Lower leg skin (tissue), 4 donors: ENCODE data around the gene SPOCK1. TPM values are rescaled to one million over a fixed set of nuclear protein-coding genes. Genes with fewer than 3 reads are reported as not detected.

Experiments used
- DNase-seq, 2 donors: peaks; one replicate each; pipeline ENCODE4 v3.0.0-alpha.2; 2019; ENCODE audit warnings: low spot score in 2 of 2
- H3K4me3 ChIP-seq: fragments of 200-600 bp; sonication (generic); 2 replicates; pipeline ENCODE4 v1.5.1; 2017; ENCODE audit warnings: mild to moderate bottlenecking, low read depth; ENCODE audit not compliant: poor library complexity, severe bottlenecking
- CTCF ChIP-seq, 3 donors: fragments of 450-650 bp; IDR thresholded peaks; one replicate each; pipeline ENCODE4 v1.5.1; 2016; ENCODE audit warnings: antibody characterized with exemption in 3 of 3, mild to moderate bottlenecking in 3 of 3, moderate library complexity in 2 of 3
- POLR2A ChIP-seq, 2 donors: fragments of 450-650 bp; IDR thresholded peaks; one replicate each; pipeline ENCODE4 v1.6.1; 2016 to 2017; ENCODE audit warnings: antibody characterized with exemption in 2 of 2, mild to moderate bottlenecking in 1 of 2, moderate library complexity in 1 of 2
- WGBS, 2 donors: methylation state at CpG; one replicate each; pipeline ENCODE4 v1.1.5; 2018; 5-methylcytosine and 5-hydroxymethylcytosine counted together
- intact Hi-C: fragments of 100-400 bp; cut with DNase I; formaldehyde crosslinking; loops from one replicate; pipeline ENCODE4 v1.15.0; 2023; ENCODE audit warnings: low total_unique reads
- total RNA-seq, 4 donors: library from RNA; depleted of rRNA; stranded (reverse); fragments of >200 nt; gene quantifications; one replicate each; pipeline ENCODE4 v1.1.0, GENCODE V29; 2016

Gene SPOCK1
- total RNA-seq, 4 donors from 2014 or later: 7.9 to 21.5 (median 11.7) TPM

DNA sequence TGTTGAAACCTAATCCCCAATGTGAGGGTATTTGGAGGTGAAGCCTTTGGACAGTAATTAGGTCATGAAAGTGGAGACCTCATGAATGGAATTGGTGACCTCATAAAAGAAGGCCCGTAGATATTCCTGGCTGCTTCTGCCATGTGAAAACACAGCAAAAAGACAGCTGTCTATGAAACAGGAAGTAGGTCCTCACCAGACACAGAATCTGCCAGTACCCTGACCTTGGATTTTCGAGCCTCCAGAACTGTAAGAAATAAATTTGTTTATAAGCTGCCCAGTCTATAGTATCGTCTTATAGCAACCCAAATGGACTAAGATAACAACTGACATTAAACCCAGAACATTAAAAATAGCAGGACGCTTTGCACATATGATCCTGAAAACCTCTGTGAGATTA lies 371.1 kb downstream of the SPOCK1 start:
- 76 to 80% methylated on average over 4 of the region's 4 CpGs for WGBS, 2 donors
- intact Hi-C loops: no loop called here
- DNase-seq: no peak
- TF ChIP-seq POLR2A (IDR thresholded peaks at IDR 0.05): no peak
- no peak for TF ChIP-seq CTCF (IDR thresholded peaks at IDR 0.05)
- no peak overlapping the region for H3K4me3 ChIP-seq

GRCh38 chr5:137126829-137127228 lies 372.3 kb downstream of the SPOCK1 start:
- 93% methylated on average over 1 of the region's 1 CpG for WGBS, 2 donors
- TF ChIP-seq CTCF (IDR thresholded peaks at IDR 0.05) (no peak), POLR2A (IDR thresholded peaks at IDR 0.05) (no peak)
- no peak overlapping the region for H3K4me3 ChIP-seq
- intact Hi-C loops: no loop called here
- no peak for DNase-seq

GRCh38 chr5:137122558-137122957 lies 376.6 kb downstream of the SPOCK1 start:
- WGBS, 2 donors: 64 to 74% methylated on average over 2 of the region's 2 CpGs
- intact Hi-C loops: no loop called here
- TF ChIP-seq POLR2A (IDR thresholded peaks at IDR 0.05) (no peak), CTCF (IDR thresholded peaks at IDR 0.05) (no peak)
- no peak for DNase-seq
- H3K4me3 ChIP-seq: no peak overlapping the region

- 18 to 39% methylated on average over 3 of the region's 3 CpGs for WGBS, 2 donors
- TF ChIP-seq CTCF (IDR thresholded peaks at IDR 0.05) (no peak), POLR2A (IDR thresholded peaks at IDR 0.05) (no peak)
- DNase-seq: no peak
- intact Hi-C loops: no loop called here
- H3K4me3 ChIP-seq: no peak overlapping the region
These were observed 377.1 kb downstream of the SPOCK1 start for GRCh38 chr5:137122075-137122474.

DNA sequence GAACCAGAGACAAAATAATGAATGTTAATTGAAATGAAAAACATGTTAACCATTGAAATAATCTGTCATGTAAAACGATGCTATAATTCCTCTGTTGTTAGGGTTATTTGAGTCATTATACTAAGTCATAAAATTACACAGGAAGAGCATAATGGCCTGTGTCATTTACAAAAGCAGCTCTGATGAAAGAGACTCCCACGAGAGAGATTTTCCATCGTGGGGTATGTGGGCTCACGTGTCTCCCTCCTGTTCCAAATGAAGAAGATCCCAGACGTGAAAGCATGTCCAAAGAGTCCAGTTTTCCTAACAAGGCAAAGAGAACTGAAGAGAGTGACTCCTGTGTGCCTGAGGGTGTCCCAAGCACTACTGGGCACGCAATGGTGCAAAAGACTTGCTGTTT lies 379.8 kb downstream of the SPOCK1 start:
- intact Hi-C loops: loop anchor here (10.0 kb wide), 1 partner anchor 1275 kb away; no protein-coding TSS in a partner anchor
- WGBS, 2 donors: 61 to 67% methylated on average over 6 of the region's 6 CpGs
- no peak for TF ChIP-seq CTCF (IDR thresholded peaks at IDR 0.05)
- no peak for TF ChIP-seq POLR2A (IDR thresholded peaks at IDR 0.05)
- no peak overlapping the region for H3K4me3 ChIP-seq
- no peak for DNase-seq

DNA sequence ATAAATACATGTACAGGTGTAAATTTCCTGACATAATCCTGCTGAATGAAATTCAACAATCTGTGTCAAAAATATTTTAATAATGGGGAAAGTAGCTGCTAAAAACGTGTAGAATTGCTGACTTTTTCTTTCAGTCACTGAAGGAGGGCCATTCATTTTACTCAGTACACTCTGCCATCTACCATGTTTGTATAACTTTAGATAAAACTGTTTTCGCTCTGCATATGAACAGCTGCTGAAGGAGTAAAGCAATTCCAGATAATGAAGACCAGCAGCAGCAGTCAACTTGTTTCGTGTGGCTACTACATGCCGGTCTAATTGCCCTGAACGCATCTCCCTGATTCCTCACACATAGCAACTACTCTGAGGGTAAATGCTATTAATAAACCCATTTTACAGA lies 380.5 kb downstream of the SPOCK1 start:
- TF ChIP-seq POLR2A (IDR thresholded peaks at IDR 0.05): no peak
- TF ChIP-seq CTCF (IDR thresholded peaks at IDR 0.05): no peak
- intact Hi-C loops: loop anchor here (10.0 kb wide), 1 partner anchor 1276 kb away; no protein-coding TSS in a partner anchor
- no peak for DNase-seq
- no peak overlapping the region for H3K4me3 ChIP-seq
- WGBS, 2 donors: 81 to 82% methylated on average over 5 of the region's 5 CpGs
